Esophagus muscularis mucosa (tissue), 4 donors: ENCODE data around the gene NGEF. TPM values are rescaled to one million over a fixed set of nuclear protein-coding genes. Genes with fewer than 3 reads are reported as not detected.

Source experiments
- DNase-seq: peaks from one replicate; pipeline ENCODE4 v3.0.0-alpha.2; 2017; ENCODE audit errors: extremely low spot score
- H3K27ac ChIP-seq, 4 donors: fragments of 200-600 bp; sonication (generic); replicated peaks in 1 of 4; 1 replicate in 3 of 4; 2 replicates in 1 of 4; pipeline ENCODE4 v1.5.1; 2016 to 2019; ENCODE audit warnings: mild to moderate bottlenecking in 1 of 4
- H3K27me3 ChIP-seq, 4 donors: fragments of 200-600 bp; sonication (generic); one replicate each; pipeline versions ENCODE4 v1.5.1 to v1.6.0; 2016 to 2019
- H3K36me3 ChIP-seq, 4 donors: fragments of 200-600 bp; sonication (generic); one replicate each; pipeline ENCODE4 v1.5.1; 2016 to 2019
- H3K4me1 ChIP-seq, 4 donors: fragments of 200-600 bp; sonication (generic); one replicate each; pipeline ENCODE4 v1.5.1; 2016 to 2019
- H3K4me3 ChIP-seq, 4 donors: fragments of 200-600 bp; sonication (generic); 1 replicate in 2 of 4; 2 replicates in 2 of 4; pipeline ENCODE4 v1.5.1; 2016 to 2019; ENCODE audit warnings: mild to moderate bottlenecking in 4 of 4, moderate library complexity in 1 of 4
- H3K9me3 ChIP-seq, 4 donors: fragments of 200-600 bp; sonication (generic); 1 replicate in 3 of 4; 2 replicates in 1 of 4; pipeline ENCODE4 v1.5.1; 2016 to 2019
- EP300 ChIP-seq: sonication (generic); formaldehyde crosslinking; IDR thresholded peaks from one replicate; pipeline ENCODE4 v1.6.1; 2017; ENCODE audit warnings: antibody characterized with exemption
- POLR2A ChIP-seq: fragments of 450-650 bp; IDR thresholded peaks from one replicate; pipeline ENCODE4 v1.6.1; 2017; ENCODE audit warnings: antibody characterized with exemption, moderate library complexity, mild to moderate bottlenecking, low read depth
- POLR2AphosphoS5 ChIP-seq, 2 donors: sonication (generic); formaldehyde crosslinking; IDR thresholded peaks; one replicate each; pipeline ENCODE4 v1.6.1; 2017; ENCODE audit warnings: antibody characterized with exemption in 2 of 2
- WGBS: methylation state at CpG from one replicate; pipeline ENCODE4 v1.1.5; 2018; 5-methylcytosine and 5-hydroxymethylcytosine counted together
- intact Hi-C: fragments of 100-400 bp; cut with DNase I; formaldehyde crosslinking; loops from one replicate; pipeline ENCODE4 v1.15.1; 2023
- total RNA-seq, 4 donors: library from RNA; depleted of rRNA; stranded (reverse); fragments of >200 nt; gene quantifications; one replicate each; pipeline versions ENCODE4 v1.1.0 to v1.2.1, GENCODE V29; 2016
- TF ChIP-seq, protein P1 (sequence below), 3 experiments: fragments of 200-600 bp in 2 of 3; fragments of 450-650 bp in 1 of 3; sonication (generic) in 2 of 3; IDR thresholded peaks; one replicate each; pipeline ENCODE4 v1.5.1; 2017 to 2019; ENCODE audit warnings: antibody characterized with exemption in 3 of 3, mild to moderate bottlenecking in 2 of 3, moderate library complexity in 1 of 3

The NGEF gene
- total RNA-seq, 4 donors from 2014 or later: 0.33 to 0.98 (median 0.52) TPM; not detected in 1

DNA sequence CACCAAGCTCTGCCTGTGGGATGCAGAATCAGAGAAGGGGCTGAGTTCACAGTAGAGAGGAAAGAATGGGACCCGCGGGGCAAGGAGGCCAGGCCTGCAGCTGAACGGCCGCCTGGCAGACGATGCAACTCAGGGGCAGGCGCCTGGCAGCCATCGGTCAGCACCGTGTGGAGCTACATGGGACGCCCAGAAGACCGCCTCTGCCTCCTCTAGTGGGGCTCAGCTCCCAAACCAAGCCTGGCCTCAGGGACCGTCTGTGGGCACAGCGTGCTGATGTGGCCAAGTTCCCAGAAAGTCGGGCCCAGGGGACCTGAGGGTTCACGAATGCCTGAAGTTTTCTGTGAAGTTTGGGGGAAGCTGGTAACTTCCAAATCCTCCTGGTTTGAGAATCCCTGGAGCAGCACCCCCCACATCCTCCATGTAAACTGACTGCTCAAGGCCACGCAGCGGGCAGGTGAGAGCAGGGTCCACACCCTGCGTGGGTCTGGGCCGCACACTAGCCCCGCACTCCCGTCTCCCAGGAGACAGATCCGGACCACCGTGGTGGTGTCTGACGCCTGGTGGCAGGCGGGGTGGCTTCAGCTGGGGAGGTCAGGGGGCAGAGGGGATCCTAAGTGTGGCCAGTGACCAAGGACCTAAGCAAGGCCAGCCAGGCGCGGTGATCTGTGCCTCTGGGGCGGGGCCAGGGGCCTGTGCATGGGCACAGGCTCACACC is 128.3 kb downstream of the NGEF start:
- no peaks in the 10 kb centered on the region for H3K36me3 ChIP-seq
- peaks cover 0 to 64% (median 0%) of the 10 kb centered on the region in 4 donors for H3K27me3 ChIP-seq
- WGBS: 73% methylated on average over 13 of the region's 27 CpGs
- no peak overlapping the region for H3K27ac ChIP-seq
- H3K4me1 ChIP-seq: no peaks in the 10 kb centered on the region
- DNase-seq: no peak
- H3K9me3 ChIP-seq: no peaks in the 10 kb centered on the region
- H3K4me3 ChIP-seq: no peak overlapping the region
- intact Hi-C loops: no loop called here
- no peak for TF ChIP-seq POLR2AphosphoS5 (IDR thresholded peaks at IDR 0.05)
- no peak for TF ChIP-seq EP300
- no peak for TF ChIP-seq POLR2A
- TF ChIP-seq, protein P1, sequence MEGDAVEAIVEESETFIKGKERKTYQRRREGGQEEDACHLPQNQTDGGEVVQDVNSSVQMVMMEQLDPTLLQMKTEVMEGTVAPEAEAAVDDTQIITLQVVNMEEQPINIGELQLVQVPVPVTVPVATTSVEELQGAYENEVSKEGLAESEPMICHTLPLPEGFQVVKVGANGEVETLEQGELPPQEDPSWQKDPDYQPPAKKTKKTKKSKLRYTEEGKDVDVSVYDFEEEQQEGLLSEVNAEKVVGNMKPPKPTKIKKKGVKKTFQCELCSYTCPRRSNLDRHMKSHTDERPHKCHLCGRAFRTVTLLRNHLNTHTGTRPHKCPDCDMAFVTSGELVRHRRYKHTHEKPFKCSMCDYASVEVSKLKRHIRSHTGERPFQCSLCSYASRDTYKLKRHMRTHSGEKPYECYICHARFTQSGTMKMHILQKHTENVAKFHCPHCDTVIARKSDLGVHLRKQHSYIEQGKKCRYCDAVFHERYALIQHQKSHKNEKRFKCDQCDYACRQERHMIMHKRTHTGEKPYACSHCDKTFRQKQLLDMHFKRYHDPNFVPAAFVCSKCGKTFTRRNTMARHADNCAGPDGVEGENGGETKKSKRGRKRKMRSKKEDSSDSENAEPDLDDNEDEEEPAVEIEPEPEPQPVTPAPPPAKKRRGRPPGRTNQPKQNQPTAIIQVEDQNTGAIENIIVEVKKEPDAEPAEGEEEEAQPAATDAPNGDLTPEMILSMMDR (IDR thresholded peaks at IDR 0.05): no peak

DNA sequence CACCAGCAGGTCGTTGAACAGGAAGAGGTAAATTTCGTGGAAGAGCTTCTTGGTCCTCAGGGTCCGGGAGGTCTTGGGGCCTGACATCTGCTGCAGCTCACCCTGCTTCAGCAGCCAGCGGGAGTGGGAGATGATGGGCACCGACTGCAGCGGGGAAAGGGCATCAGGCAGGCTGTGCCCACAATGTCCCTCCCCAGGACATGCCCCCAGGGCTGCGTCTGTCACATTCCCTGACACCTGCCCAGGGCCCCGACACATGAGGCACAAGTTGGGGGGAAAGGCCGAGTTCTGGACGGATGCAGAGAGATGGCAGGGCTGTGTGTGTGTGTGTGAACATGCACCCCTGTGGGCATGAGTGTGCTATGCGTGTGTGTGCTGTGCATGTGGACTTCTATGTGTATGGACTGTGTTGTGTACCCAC is 129.0 kb downstream of the NGEF start:
- Histone ChIP-seq H3K4me1 (no peaks in the 10 kb centered on the region), H3K9me3 (no peaks in the 10 kb centered on the region), H3K27me3 (peaks cover 0 to 58% (median 0%) of the 10 kb centered on the region in 4 donors), H3K36me3 (no peaks in the 10 kb centered on the region), H3K4me3 (no peak overlapping the region), H3K27ac (no peak overlapping the region)
- 87% methylated on average over 8 of the region's 11 CpGs for WGBS
- TF ChIP-seq POLR2A (no peak), EP300 (no peak)
- TF ChIP-seq, protein P1 (IDR thresholded peaks at IDR 0.05): no peak
- intact Hi-C loops: no loop called here
- DNase-seq: no peak

DNA sequence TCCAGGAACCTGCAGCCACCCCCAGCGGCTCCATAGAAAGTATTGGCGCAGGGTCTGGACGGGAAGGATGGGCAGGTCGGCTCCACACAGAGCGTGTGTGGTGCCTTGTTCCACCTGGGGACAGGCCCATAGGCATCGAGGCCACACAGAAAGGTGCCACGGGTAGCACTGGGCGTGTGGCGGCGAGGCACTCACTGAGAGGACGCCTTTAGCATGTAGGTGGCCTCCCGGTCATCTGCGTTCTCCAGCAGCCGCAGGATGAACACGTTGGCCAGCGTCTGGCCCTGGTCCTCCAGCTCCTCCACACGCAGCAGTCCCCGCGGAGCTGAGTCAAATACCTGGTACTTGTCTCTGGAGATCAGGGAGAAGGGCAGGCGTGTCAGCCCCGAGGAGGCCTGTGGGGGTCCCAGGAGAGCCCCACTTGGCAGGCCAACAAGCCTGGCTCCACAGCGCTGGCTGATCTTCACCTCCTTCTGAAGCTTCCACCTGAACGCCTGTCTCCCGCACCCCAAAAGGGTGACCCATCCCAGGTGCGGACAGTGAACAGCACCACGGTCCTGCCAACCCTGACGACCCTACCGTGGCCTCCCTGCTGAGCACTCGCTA is 129.8 kb downstream of the NGEF start:
- no peak overlapping the region for H3K4me3 ChIP-seq
- DNase-seq: no peak
- no peak overlapping the region for H3K27ac ChIP-seq
- peaks cover 0 to 52% (median 0%) of the 10 kb centered on the region in 4 donors for H3K27me3 ChIP-seq
- no peaks in the 10 kb centered on the region for H3K9me3 ChIP-seq
- H3K4me1 ChIP-seq: no peaks in the 10 kb centered on the region
- intact Hi-C loops: no loop called here
- H3K36me3 ChIP-seq: no peaks in the 10 kb centered on the region
- 90% methylated on average over 16 of the region's 29 CpGs for WGBS
- TF ChIP-seq, protein P1 (IDR thresholded peaks at IDR 0.05): no peak
- TF ChIP-seq EP300: no peak
- TF ChIP-seq POLR2A: no peak
- TF ChIP-seq POLR2AphosphoS5 (IDR thresholded peaks at IDR 0.05): no peak

DNA sequence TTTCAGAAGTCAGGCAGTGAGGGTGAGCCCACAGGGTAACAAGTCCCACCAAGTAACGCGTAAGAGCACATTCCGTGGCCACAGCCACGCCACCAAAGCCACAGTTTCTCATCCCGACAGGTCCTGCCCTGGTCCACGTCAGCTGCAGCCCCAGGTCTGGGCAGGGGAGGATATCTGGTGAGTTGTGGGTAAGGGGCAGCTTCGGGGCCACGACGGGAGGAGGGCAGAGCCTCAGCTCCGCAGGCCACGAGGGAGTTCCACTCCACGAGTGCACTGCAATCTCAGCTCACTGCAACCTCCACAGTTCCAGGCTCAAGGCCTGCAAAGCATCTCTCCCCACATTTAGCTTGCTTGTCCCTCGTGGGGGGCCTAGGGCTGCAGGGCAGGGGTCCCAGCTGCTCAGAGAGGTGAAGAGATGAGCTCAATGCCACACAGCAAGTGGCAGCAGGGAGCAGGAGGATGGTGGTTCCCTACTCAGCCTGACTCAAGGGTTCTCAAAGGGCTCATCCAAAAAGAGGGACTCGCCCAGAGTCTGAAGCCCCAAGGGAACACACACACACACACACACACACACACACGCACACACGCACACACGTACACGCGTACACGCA is 130.4 kb downstream of the NGEF start:
- 98% methylated on average over 9 of the region's 20 CpGs for WGBS
- intact Hi-C loops: no loop called here

More for the DNA sequence above, 130.4 kb downstream of the NGEF start:
- TF ChIP-seq POLR2A: no peak
- TF ChIP-seq POLR2AphosphoS5 (IDR thresholded peaks at IDR 0.05): no peak
- TF ChIP-seq, protein P1 (IDR thresholded peaks at IDR 0.05): no peak
- TF ChIP-seq EP300: no peak
- Histone ChIP-seq H3K4me1 (no peaks in the 10 kb centered on the region), H3K27ac (no peak overlapping the region), H3K27me3 (peaks cover 0 to 53% (median 0%) of the 10 kb centered on the region in 4 donors), H3K4me3 (no peak overlapping the region), H3K36me3 (no peaks in the 10 kb centered on the region), H3K9me3 (no peaks in the 10 kb centered on the region)
- DNase-seq: no peak
